ENCODE data around the gene ZNF512. TPM values are rescaled to one million over a fixed set of nuclear protein-coding genes. Genes with fewer than 3 reads are reported as not detected.

ZNF512 gene
- total RNA-seq, 4 donors from 2014 or later = 8.1 to 23.5 (median 20.6) TPM

DNA sequence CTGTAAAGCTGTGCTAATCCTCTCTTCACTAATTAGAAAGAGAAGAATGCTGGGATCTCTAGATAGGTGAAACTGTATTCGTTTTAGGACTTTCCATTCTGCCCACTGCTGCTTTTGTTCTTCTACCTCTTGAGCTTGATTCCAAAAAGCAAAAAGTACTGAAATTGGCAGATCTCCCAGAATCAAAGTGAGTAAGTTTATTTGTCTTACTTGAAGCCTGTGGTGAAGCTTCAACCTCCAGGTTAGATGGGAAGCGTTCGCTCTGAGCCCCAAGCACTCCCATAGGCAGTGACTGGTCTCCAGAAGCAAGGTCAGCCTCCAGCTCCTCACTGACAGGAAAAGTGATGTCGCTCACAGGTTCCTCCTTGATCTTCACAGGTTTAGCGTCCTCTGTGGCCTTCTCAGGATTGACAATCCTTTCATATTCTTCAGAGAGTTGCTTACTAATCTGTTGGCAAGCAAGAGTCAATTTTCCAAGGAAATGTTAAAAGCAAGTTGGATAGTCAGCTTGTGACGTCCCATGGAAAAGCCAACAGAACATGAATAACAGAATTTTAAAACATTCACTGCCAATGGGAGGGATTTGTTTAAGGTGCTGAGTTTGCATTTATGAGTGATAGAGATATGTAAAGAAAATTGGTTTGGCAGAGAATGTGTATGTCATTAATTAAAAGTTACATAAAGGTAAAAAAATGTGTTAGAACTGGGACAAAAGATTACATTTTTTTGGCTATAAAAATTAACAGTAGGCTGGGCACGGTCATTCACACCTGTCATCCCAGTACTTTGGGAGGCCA is 72.5 kb downstream of the ZNF512 start:
- DNase-seq (ENCODE audit: low spot score in 2 of 2) = no peak
- no peak overlapping the region for H3K27ac ChIP-seq
- H3K36me3 ChIP-seq = peaks cover 87% of the 10 kb centered on the region
- H3K27me3 ChIP-seq = no peaks in the 10 kb centered on the region
- WGBS = 82% methylated on average over 7 of the region's 7 CpGs
- H3K9me3 ChIP-seq = no peaks in the 10 kb centered on the region
- H3K4me1 ChIP-seq = no peaks in the 10 kb centered on the region
- H3K4me3 ChIP-seq = no peak overlapping the region
- no peak for TF ChIP-seq POLR2A (IDR thresholded peaks at IDR 0.05)
- TF ChIP-seq, protein P1, sequence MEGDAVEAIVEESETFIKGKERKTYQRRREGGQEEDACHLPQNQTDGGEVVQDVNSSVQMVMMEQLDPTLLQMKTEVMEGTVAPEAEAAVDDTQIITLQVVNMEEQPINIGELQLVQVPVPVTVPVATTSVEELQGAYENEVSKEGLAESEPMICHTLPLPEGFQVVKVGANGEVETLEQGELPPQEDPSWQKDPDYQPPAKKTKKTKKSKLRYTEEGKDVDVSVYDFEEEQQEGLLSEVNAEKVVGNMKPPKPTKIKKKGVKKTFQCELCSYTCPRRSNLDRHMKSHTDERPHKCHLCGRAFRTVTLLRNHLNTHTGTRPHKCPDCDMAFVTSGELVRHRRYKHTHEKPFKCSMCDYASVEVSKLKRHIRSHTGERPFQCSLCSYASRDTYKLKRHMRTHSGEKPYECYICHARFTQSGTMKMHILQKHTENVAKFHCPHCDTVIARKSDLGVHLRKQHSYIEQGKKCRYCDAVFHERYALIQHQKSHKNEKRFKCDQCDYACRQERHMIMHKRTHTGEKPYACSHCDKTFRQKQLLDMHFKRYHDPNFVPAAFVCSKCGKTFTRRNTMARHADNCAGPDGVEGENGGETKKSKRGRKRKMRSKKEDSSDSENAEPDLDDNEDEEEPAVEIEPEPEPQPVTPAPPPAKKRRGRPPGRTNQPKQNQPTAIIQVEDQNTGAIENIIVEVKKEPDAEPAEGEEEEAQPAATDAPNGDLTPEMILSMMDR (IDR thresholded peaks at IDR 0.05) = no peak
- no peak for TF ChIP-seq POLR2AphosphoS5 (IDR thresholded peaks at IDR 0.05)
- TF ChIP-seq EP300 (IDR thresholded peaks at IDR 0.05) = no peak

DNA sequence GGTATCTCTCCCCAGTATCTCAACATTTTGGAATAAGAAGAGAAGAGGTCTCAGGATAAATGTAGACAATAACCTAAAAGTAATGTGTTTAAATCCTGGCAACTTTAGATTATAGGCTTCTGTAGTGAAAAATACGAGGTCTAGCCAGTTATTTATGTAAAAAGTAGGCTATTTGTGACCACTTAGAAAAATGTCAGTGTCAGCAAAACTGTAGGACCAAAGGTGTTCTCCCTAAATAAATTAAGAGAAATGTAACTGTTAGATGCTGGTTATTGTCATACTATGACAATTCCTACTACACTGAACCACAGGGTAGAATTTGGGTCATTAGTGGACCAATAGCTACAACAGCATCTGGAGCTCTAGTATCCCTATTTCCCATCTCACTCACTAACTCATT is 78.5 kb downstream of the ZNF512 start:
- 83% methylated on average over 1 of the region's 1 CpG for WGBS

DNA sequence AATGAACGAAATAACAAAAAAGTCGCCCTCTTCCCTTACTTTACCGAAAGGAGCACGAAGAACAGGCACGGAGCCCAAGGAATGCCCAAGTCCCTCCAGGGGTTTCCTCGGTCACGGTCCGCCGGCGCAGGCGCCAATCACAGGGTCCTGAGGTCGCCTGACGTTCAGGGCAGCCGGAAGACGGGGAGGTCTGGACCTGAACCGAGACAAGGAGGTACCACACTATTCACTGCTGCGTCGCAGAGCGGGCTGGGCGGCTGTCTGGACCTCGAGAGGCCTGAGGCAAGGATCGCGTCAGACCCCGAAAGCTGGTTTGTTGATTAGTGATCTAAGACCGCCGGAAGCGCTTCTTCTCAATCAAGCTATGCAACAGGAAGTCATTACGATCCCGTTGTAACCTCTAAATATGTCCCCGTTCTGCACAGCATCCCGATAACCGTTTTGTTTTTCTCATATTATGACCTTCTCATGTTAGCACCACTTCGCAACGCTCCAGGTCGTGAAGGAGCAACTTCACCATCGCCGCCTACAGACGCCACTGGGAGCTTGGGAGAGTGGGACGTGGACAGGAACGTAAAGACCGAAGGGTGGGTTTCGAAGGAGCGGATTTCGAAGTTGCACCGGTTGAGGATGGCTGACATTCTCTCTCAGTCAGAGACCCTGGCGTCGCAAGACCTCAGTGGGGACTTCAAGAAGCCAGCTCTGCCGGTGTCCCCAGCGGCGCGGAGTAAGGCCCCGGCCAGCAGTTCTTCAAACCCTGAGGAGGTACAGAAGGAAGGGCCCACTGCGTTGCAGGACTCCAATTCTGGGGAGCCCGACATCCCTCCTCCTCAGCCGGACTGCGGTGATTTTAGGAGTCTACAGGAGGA is 80.7 kb downstream of the ZNF512 start, which contains the start of the genes SLC4A1AP and SUPT7L:
SLC4A1AP (plus strand) TSS at position 605 of the 869 bp plus-strand sequence; CDS start at position 631, 26 bp downstream.
SUPT7L (minus strand) TSS at position 330 of the 869 bp plus-strand sequence. CDS start 1,422 bp downstream, outside the sequence.
- Histone ChIP-seq H3K4me1 (peaks cover 28% of the 10 kb centered on the region), H3K27ac (peak within 1 kb of the TSS; percentile 94), H3K27me3 (no peaks in the 10 kb centered on the region), H3K9me3 (no peaks in the 10 kb centered on the region), H3K4me3 (peak within 1 kb of the TSS; percentile 61), H3K36me3 (peaks cover 42% of the 10 kb centered on the region)
- TF ChIP-seq, protein P1 (IDR thresholded peaks at IDR 0.05) = no peak
- peak in 2 of 3 donors; percentile 61 to 91 for TF ChIP-seq POLR2AphosphoS5 (IDR thresholded peaks at IDR 0.05)
- peak in 1 of 2 donors; percentile 25 for TF ChIP-seq POLR2A (IDR thresholded peaks at IDR 0.05)
- WGBS = 0% methylated on average over 43 of the region's 56 CpGs
- peak; percentile 85 for DNase-seq (ENCODE audit: low spot score in 2 of 2)

More for the DNA sequence above, 78.5 kb downstream of the ZNF512 start:
- Histone ChIP-seq H3K9me3 (no peaks in the 10 kb centered on the region), H3K36me3 (peaks cover 39% of the 10 kb centered on the region), H3K27ac (no peak overlapping the region), H3K4me3 (no peak overlapping the region), H3K4me1 (peaks cover 25% of the 10 kb centered on the region), H3K27me3 (no peaks in the 10 kb centered on the region)
- TF ChIP-seq POLR2A (IDR thresholded peaks at IDR 0.05) (no peak), EP300 (IDR thresholded peaks at IDR 0.05) (no peak), POLR2AphosphoS5 (IDR thresholded peaks at IDR 0.05) (no peak)
- TF ChIP-seq, protein P1 (IDR thresholded peaks at IDR 0.05) = no peak
- DNase-seq (ENCODE audit: low spot score in 2 of 2) = no peak

DNA sequence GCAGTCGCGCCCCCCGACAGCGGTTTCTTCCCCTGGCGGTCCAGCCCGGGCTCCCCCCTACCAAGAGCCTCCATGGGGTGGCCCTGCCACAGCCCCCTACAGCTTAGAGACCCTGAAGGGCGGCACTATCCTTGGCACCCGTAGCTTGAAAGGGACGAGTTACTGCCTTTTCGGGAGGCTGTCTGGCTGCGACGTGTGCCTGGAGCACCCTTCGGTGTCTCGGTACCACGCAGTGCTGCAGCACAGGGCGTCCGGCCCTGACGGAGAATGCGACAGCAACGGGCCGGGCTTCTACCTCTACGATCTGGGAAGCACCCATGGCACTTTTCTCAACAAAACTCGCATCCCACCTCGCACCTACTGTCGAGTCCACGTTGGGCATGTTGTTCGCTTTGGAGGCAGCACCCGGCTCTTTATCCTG is 81.3 kb downstream of the ZNF512 start:
- H3K4me1 ChIP-seq = peaks cover 28% of the 10 kb centered on the region
- DNase-seq (ENCODE audit: low spot score in 2 of 2) = no peak
- H3K36me3 ChIP-seq = peaks cover 48% of the 10 kb centered on the region
- TF ChIP-seq POLR2AphosphoS5 (IDR thresholded peaks at IDR 0.05) = no peak
- TF ChIP-seq POLR2A (IDR thresholded peaks at IDR 0.05) = no peak
- TF ChIP-seq, protein P1 (IDR thresholded peaks at IDR 0.05) = no peak
- TF ChIP-seq EP300 (IDR thresholded peaks at IDR 0.05) = no peak
- WGBS = 9% methylated on average over 8 of the region's 28 CpGs
- H3K9me3 ChIP-seq = no peaks in the 10 kb centered on the region
- H3K27ac ChIP-seq = peak overlapping the region; percentile 94
- H3K4me3 ChIP-seq = peak overlapping the region; percentile 61
- no peaks in the 10 kb centered on the region for H3K27me3 ChIP-seq

Data from suprapubic skin (tissue), 4 donors.